ENCODE data around the gene KDM3A.
A peak's percentile ranks its signal among the peaks of the same experiment; 100 is the strongest.

KDM3A gene

GRCh38 chr2:86441882-86442641 is 891 bp downstream of the KDM3A start:
- in situ Hi-C loops (cut with HindIII; ENCODE audit: low sequenced_read_pairs): no loop called here
- peak; percentile 58 for DNase-seq (ENCODE audit: low read depth, low spot score)
- peak overlapping the region; percentile 70 for H3K4me3 ChIP-seq (ENCODE audit: low read depth, low read length)
- TF ChIP-seq CTCF (IDR thresholded peaks at IDR 0.05; ENCODE audit: low read depth, low read length): no peak

GRCh38 chr2:86442642-86443005 is 1.5 kb downstream of the KDM3A start:
- TF ChIP-seq CTCF (IDR thresholded peaks at IDR 0.05; ENCODE audit: low read depth, low read length): no peak
- in situ Hi-C loops (cut with HindIII; ENCODE audit: low sequenced_read_pairs): no loop called here
- peak; percentile 95 for DNase-seq (ENCODE audit: low read depth, low spot score)
- H3K4me3 ChIP-seq (ENCODE audit: low read depth, low read length): peak overlapping the region; percentile 70

- no peak overlapping the region for H3K4me3 ChIP-seq (ENCODE audit: low read depth, low read length)
- in situ Hi-C loops (cut with HindIII; ENCODE audit: low sequenced_read_pairs): no loop called here
- DNase-seq (ENCODE audit: low read depth, low spot score): no peak
- no peak for TF ChIP-seq CTCF (IDR thresholded peaks at IDR 0.05; ENCODE audit: low read depth, low read length)
Measured at GRCh38 chr2:86443631-86444350, 2.6 kb downstream of the KDM3A start.

GRCh38 chr2:86445436-86445835 is 4.3 kb downstream of the KDM3A start:
- H3K4me3 ChIP-seq (ENCODE audit: low read depth, low read length): no peak overlapping the region
- DNase-seq (ENCODE audit: low read depth, low spot score): no peak
- TF ChIP-seq CTCF (IDR thresholded peaks at IDR 0.05; ENCODE audit: low read depth, low read length): no peak
- in situ Hi-C loops (cut with HindIII; ENCODE audit: low sequenced_read_pairs): no loop called here

- in situ Hi-C loops (cut with HindIII; ENCODE audit: low sequenced_read_pairs): no loop called here
- H3K4me3 ChIP-seq (ENCODE audit: low read depth, low read length): no peak overlapping the region
- DNase-seq (ENCODE audit: low read depth, low spot score): no peak
- no peak for TF ChIP-seq CTCF (IDR thresholded peaks at IDR 0.05; ENCODE audit: low read depth, low read length)
Measured at GRCh38 chr2:86446060-86446459, 4.9 kb downstream of the KDM3A start.

- H3K4me3 ChIP-seq (ENCODE audit: low read depth, low read length): no peak overlapping the region
- TF ChIP-seq CTCF (IDR thresholded peaks at IDR 0.05; ENCODE audit: low read depth, low read length): no peak
- in situ Hi-C loops (cut with HindIII; ENCODE audit: low sequenced_read_pairs): no loop called here
- peak; percentile 47 for DNase-seq (ENCODE audit: low read depth, low spot score)
Measured at GRCh38 chr2:86453836-86454235, 12.7 kb downstream of the KDM3A start.

Data from astrocyte of the spinal cord (primary cell).